Breast epithelium (tissue), 3 donors: ENCODE measurements around the gene RMND5A.

ENCODE experiments used
- CTCF ChIP-seq, 3 donors: fragments of 450-650 bp; IDR thresholded peaks; one replicate each; pipeline ENCODE4 v1.5.1; 2016 to 2017; ENCODE audit warnings: antibody characterized with exemption in 3 of 3, mild to moderate bottlenecking in 3 of 3, moderate library complexity in 3 of 3
- POLR2A ChIP-seq: fragments of 450-650 bp; IDR thresholded peaks from one replicate; pipeline ENCODE4 v1.6.1; 2016; ENCODE audit warnings: antibody characterized with exemption, mild to moderate bottlenecking, moderate library complexity
- POLR2AphosphoS5 ChIP-seq, 3 donors: sonication (generic); formaldehyde crosslinking; IDR thresholded peaks; one replicate each; pipeline ENCODE4 v1.6.1; 2017; ENCODE audit warnings: antibody characterized with exemption in 3 of 3

GRCh38 chr2:86774862-86775261 lies 54.8 kb downstream of the RMND5A start:
- TF ChIP-seq CTCF (IDR thresholded peaks at IDR 0.05), result no peak
- no peak for TF ChIP-seq POLR2A
- no peak for TF ChIP-seq POLR2AphosphoS5 (IDR thresholded peaks at IDR 0.05)
